Smooth muscle cell of bladder (primary cell): ENCODE measurements around the gene APCS. TPM values are rescaled to one million over a fixed set of nuclear protein-coding genes. Genes with fewer than 3 reads are reported as not detected.

ENCODE experiments used
- total RNA-seq: library from RNA; depleted of rRNA; stranded (reverse); fragments of >200 nt; gene quantifications from 2 replicates; pipeline ENCODE4 v1.2.3, GENCODE V29; 2014

Gene APCS, protein sequence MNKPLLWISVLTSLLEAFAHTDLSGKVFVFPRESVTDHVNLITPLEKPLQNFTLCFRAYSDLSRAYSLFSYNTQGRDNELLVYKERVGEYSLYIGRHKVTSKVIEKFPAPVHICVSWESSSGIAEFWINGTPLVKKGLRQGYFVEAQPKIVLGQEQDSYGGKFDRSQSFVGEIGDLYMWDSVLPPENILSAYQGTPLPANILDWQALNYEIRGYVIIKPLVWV
- not detected in 2 replicates for total RNA-seq

DNA sequence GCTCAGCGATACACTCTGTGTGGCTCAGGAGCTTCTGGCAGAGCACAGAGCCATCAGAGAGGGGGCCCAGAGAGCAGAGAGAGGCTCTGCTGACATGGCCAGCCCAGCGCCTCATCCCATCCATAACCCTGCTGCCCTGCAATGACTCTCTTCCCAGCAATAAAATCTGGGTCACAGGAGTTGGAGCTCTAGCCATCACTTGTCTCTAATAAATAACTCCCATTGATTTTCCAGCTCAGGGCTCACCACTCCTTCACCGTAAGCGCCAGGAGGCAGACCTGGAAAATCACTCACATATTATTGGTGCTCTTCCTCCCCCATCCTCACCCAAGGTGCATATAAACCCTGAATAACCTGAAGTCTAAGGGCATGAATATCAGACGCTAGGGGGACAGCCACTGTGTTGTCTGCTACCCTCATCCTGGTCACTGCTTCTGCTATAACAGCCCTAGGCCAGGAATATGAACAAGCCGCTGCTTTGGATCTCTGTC, at the start of gene APCS:
APCS (plus strand) TSS at position 366 of the 491 bp plus-strand sequence; CDS start at position 462, 96 bp downstream.

Other genes with a start within 250 kb of the APCS start
- gene OR10J4, start 155.6 kb upstream of the APCS start, total RNA-seq = not detected in 2 replicates
- not detected in 2 replicates for gene OR10J1, start 148.1 kb upstream of the APCS start, total RNA-seq
- gene OR10J5, start 51.8 kb upstream of the APCS start, total RNA-seq = not detected in 2 replicates
- gene CRP, start 126.8 kb downstream of the APCS start, total RNA-seq = not detected in 2 replicates
- gene DUSP23, start 193.1 kb downstream of the APCS start, total RNA-seq = 10.5 and 12.0 TPM in 2 replicates
- not detected in 2 replicates for gene FCRL6, start 214.5 kb downstream of the APCS start, total RNA-seq
- not detected in 2 replicates for gene SLAMF8, start 239.0 kb downstream of the APCS start, total RNA-seq